ENCODE data around the gene NCF2.

The NCF2 gene

DNA sequence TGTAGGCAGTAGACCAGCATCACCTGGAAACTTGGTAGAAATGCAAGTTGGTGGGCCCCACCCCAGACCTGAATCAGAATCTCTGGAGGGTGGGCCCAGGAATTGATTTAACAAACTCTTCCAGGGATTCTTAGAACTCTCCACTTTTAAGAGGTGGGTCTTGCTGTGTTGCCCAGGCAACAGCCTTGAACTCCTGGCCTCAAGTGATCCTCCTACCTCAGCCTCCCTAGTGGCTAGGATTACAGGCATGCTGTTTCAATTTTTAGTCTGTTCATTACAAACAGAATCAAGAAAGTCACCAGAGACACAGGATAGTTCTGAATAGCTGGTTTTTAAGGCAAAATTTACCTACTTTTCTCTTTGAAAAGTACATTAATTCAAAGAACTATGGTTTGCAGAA, 31.2 kb downstream of the NCF2 start:
- TF ChIP-seq, protein P1, sequence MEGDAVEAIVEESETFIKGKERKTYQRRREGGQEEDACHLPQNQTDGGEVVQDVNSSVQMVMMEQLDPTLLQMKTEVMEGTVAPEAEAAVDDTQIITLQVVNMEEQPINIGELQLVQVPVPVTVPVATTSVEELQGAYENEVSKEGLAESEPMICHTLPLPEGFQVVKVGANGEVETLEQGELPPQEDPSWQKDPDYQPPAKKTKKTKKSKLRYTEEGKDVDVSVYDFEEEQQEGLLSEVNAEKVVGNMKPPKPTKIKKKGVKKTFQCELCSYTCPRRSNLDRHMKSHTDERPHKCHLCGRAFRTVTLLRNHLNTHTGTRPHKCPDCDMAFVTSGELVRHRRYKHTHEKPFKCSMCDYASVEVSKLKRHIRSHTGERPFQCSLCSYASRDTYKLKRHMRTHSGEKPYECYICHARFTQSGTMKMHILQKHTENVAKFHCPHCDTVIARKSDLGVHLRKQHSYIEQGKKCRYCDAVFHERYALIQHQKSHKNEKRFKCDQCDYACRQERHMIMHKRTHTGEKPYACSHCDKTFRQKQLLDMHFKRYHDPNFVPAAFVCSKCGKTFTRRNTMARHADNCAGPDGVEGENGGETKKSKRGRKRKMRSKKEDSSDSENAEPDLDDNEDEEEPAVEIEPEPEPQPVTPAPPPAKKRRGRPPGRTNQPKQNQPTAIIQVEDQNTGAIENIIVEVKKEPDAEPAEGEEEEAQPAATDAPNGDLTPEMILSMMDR (IDR thresholded peaks at IDR 0.05; ENCODE audit: low read depth, low read length), result no peak
- TF ChIP-seq MYC (IDR thresholded peaks at IDR 0.05; ENCODE audit: low read depth, low read length) (no peak), POLR2A (IDR thresholded peaks at IDR 0.05; ENCODE audit: extremely low read depth, insufficient read length) (no peak)
- TF ChIP-seq, protein P2, sequence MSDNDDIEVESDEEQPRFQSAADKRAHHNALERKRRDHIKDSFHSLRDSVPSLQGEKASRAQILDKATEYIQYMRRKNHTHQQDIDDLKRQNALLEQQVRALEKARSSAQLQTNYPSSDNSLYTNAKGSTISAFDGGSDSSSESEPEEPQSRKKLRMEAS (IDR thresholded peaks at IDR 0.05; ENCODE audit: low read depth, low read length), result no peak
- DNase-seq (ENCODE audit: low read depth), result no peak
- H3K4me3 ChIP-seq (ENCODE audit: low read depth, low read length), result no peak overlapping the region

DNA sequence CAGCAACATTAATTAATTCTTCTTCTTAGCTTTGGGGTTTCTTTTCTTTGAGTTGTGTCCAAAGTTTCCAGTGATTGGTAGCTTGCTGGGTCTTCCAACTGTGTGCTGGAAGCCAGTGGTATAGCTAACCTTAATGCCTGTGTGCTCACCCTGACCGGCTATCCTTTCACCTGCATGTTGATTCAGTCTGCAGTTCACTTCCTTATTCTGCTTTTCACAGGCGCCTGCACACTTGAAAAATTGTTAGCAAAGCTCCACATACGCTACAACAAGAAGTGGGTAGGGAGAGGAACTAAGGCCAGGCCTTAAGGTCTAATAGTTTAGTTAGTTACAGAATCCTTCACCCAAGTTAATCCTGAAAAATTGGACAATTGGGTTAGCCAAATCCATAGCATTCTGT, 35.7 kb downstream of the NCF2 start:
- no peak for TF ChIP-seq POLR2A (IDR thresholded peaks at IDR 0.05; ENCODE audit: extremely low read depth, insufficient read length)
- TF ChIP-seq, protein P2 (IDR thresholded peaks at IDR 0.05; ENCODE audit: low read depth, low read length), result no peak
- TF ChIP-seq, protein P1 (IDR thresholded peaks at IDR 0.05; ENCODE audit: low read depth, low read length), result no peak
- no peak for TF ChIP-seq MYC (IDR thresholded peaks at IDR 0.05; ENCODE audit: low read depth, low read length)
- H3K4me3 ChIP-seq (ENCODE audit: low read depth, low read length), result no peak overlapping the region

DNA sequence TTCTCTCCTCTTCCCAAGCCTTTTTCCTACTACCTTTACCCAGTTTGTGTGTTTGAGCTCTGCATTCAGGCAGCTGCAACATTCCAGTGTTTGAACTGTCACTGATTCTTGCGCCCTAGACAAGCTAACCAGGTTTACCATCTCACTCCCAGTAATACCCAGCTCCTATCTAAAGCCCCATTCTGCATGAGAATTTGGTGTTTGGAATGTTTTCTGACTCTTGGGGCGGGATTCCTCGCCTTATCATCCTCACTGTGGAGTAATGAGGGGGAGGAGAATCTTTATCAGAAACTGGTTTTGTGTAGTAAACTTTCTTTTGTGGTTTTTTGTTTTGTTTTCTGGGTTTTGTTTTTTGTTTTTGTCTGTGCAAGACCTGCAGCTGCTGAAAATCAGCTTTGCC, 36.5 kb downstream of the NCF2 start:
- TF ChIP-seq MYC (IDR thresholded peaks at IDR 0.05; ENCODE audit: low read depth, low read length) (no peak), POLR2A (IDR thresholded peaks at IDR 0.05; ENCODE audit: extremely low read depth, insufficient read length) (no peak)
- TF ChIP-seq, protein P2 (IDR thresholded peaks at IDR 0.05; ENCODE audit: low read depth, low read length), result no peak
- TF ChIP-seq, protein P1 (IDR thresholded peaks at IDR 0.05; ENCODE audit: low read depth, low read length), result no peak
- no peak overlapping the region for H3K4me3 ChIP-seq (ENCODE audit: low read depth, low read length)
- no peak for DNase-seq (ENCODE audit: low read depth)

More for the DNA sequence above, 35.7 kb downstream of the NCF2 start:
- DNase-seq (ENCODE audit: low read depth), result no peak

DNA sequence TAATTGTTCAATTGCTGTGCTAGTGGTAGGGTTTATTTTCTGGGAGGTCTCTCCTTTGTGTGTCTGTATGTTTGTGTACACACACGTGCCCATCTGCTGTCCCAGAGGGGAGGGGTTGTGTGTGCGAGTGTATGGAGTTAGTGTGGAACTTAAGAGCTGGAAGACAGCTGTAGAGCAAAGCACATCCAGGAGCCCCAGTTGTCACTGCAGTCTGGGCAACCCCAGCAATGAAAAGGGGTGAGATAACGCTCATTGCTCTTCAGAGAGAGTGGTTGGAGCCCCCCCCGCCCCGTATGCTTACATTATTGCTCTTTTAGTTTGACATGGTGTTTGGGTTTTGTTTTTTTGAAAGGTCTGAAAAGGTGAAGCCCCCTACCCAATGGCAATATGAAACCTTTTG, 36.9 kb downstream of the NCF2 start:
- no peak for DNase-seq (ENCODE audit: low read depth)
- TF ChIP-seq, protein P2 (IDR thresholded peaks at IDR 0.05; ENCODE audit: low read depth, low read length), result no peak
- TF ChIP-seq POLR2A (IDR thresholded peaks at IDR 0.05; ENCODE audit: extremely low read depth, insufficient read length) (no peak), MYC (IDR thresholded peaks at IDR 0.05; ENCODE audit: low read depth, low read length) (no peak)
- TF ChIP-seq, protein P1 (IDR thresholded peaks at IDR 0.05; ENCODE audit: low read depth, low read length), result no peak
- no peak overlapping the region for H3K4me3 ChIP-seq (ENCODE audit: low read depth, low read length)

DNA sequence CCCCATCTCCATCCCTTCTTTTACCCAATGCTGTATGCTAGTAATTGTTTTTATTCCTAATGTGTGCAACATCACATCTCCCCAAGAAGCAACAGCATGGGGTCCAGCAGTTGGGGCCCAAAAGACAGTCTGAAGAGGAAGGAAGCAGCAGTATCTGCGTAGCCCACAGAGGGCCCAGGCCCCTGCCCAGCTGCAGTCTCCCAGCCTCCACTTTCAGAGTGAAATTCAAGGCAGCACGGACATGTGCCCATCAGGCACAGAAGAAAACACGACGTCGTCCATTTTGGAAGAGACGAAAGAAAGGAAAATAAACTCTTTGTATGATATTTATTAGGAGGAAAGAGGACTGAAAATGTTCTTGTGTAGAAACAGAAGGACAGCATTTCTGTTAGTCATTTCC, 37.4 kb downstream of the NCF2 start:
- DNase-seq (ENCODE audit: low read depth), result no peak
- TF ChIP-seq MYC (IDR thresholded peaks at IDR 0.05; ENCODE audit: low read depth, low read length), result no peak
- TF ChIP-seq POLR2A (IDR thresholded peaks at IDR 0.05; ENCODE audit: extremely low read depth, insufficient read length), result no peak
- TF ChIP-seq, protein P2 (IDR thresholded peaks at IDR 0.05; ENCODE audit: low read depth, low read length), result no peak
- TF ChIP-seq, protein P1 (IDR thresholded peaks at IDR 0.05; ENCODE audit: low read depth, low read length), result no peak

DNA sequence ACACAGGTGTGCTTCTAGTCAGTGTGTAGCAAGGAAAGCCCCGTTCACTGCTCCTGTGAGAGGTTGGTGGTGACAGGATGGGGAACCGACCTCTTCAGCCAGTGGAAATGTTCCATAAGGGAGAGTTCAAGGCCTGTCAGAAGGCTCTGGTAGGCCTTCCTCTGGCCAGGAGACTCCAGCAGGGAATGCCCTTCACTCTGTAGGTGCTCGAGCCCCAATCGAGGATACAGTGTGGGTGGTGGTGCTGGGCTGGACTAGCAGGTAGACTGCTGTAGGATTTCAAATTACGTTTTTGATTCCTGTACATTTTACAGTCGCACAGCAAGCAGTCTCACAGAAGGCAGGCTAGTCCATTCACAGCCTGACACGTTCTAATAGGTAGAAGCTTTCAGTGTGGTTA, 37.8 kb downstream of the NCF2 start:
- no peak for DNase-seq (ENCODE audit: low read depth)
- H3K4me3 ChIP-seq (ENCODE audit: low read depth, low read length), result no peak overlapping the region
- no peak for TF ChIP-seq POLR2A (IDR thresholded peaks at IDR 0.05; ENCODE audit: extremely low read depth, insufficient read length)

More for the DNA sequence above, 37.4 kb downstream of the NCF2 start:
- no peak overlapping the region for H3K4me3 ChIP-seq (ENCODE audit: low read depth, low read length)

Data from NB4 (cell line).